Measurements from ENCODE around the gene TVP23A. TPM values are rescaled to one million over a fixed set of nuclear protein-coding genes. Genes with fewer than 3 reads are reported as not detected.
"Not testable (repeated sequence)": the region's sequence is repeated elsewhere in the genome, so short reads cannot be mapped to it uniquely, and the experiment has no call there.

TVP23A gene
- polyA plus RNA-seq, 3 donors, result 2.5 to 5.1 (median 4.2) TPM

DNA sequence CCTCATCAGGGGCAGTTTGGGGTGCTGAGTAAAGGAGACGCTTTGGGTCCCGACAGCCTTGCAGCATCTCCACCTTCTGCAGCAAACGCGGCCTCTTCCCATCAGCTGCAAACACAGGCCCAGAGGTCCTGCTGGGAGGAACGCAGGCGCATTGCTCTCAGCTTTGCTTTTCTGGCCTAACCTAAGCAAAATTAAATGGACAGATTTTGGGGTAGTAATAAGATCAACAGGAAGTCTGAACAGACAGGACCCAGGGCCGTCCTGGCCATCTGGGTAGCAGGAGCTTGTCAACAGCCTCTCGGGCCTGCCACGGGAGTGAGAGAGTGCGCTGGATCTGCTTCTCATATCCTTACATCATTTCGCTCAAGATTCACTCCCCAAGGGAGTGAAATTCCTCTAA, 67.8 kb downstream of the TVP23A start:
- no peak for DNase-seq

DNA sequence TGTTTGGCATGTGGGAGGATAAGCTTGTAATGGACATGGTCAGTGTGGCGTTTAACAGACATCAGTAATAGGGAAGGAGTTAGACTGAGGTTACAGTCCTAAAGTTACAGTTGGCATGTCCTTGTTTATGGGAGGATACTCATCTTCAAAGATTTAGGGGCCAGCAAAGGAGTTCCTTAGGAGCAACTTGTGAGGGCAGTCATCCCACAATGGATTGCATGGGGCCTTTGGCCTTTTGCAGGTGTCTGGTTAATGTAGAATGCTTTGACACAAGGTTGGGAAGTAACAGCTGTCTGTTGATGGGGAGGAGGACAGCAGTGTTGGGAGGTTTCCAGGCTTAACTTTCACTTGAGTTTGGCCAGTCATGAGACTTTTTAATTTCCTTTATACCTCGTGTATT, 72.8 kb downstream of the TVP23A start:
- peak; percentile 92 for DNase-seq

DNA sequence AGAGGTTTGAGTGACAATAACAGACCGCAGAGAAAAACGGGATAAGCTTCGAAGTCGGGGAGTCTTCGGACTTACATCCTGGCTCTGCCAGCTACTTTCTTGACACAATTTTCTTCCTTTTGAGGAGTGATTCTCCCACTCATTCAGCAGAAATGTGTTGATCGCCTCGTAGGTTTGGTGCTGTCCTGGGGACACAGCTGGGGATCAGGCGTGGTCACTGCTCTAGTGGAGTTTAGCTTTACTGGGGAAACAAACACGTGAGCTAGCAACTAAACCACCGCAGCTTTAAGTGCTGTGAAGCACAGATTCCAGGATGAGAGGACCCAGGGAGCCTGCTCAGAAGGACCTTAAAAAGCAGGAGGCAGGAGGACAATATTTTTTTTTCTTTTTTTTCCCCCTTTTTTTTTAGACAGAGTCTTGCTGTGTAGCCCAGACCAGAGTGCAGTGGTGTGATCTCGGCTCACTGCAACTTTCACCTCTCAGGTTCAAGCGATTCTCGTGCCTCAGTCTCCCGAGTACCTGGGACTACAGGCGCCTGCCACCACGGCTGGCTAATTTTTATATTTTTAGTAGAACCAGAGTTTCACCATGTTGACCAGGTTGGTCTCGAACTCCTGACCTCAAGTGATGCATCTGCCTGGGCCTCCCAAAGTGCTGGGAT, 74.1 kb downstream of the TVP23A start:
- DNase-seq, result no peak

DNA sequence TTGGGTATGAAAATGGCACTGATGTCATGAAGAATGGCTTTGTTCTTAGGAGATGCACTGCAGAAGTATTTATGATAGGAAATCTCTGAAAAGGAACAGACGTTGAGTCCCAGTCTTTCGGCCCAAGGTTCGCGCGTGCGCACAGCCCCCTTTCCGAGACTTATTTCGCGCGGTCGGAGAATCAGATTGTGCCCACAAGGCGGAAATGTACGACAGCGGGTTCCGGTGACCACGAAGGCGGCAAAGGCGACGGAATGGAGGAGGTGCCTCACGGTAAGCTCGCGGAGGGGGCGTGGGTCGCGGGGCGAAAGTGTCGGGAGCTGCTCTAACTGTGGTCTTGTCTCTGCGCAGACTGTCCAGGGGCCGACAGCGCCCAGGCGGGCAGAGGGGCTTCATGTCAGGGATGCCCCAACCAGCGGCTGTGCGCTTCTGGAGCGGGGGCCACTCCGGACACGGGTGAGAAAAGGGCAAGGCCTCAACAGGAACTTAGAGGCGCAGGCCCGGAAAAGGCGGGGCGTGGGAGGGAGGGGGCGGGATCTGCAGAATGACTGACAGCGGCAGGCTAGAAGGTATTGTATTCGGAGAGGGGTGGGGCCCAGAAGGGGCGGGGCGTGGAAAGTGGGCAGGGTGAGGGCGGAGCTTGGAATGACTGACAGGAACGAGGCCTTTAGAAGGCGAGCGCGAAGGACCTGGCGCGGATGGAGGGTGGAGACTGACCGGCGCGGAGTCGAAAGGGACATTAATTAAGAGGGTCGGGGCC, 74.8 kb downstream of the TVP23A start, which contains the start of gene NUBP1:
TSS of gene NUBP1 (plus strand) at position 233 of the 760 bp plus-strand sequence. CDS start at position 255, 22 bp downstream.
- DNase-seq, result peak; percentile 98

DNA sequence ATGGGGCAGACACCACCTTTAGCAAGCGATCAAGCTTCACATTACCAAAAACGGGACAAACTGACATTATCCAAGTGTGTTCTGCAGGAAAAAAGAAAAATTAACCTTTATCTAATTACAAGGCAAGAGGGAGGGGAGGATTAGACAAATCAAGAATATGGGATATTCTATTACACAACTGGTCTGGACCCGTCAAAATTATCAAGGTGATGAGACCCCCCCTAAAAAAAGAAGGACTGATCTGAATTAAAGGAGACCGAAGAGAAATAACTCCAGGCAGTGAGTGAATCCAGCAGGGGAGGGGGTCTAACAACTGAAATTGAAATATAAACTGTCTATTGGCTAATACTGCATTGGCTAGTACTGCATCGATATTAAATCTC, 75.4 kb downstream of the TVP23A start:
- DNase-seq, result no peak

DNA sequence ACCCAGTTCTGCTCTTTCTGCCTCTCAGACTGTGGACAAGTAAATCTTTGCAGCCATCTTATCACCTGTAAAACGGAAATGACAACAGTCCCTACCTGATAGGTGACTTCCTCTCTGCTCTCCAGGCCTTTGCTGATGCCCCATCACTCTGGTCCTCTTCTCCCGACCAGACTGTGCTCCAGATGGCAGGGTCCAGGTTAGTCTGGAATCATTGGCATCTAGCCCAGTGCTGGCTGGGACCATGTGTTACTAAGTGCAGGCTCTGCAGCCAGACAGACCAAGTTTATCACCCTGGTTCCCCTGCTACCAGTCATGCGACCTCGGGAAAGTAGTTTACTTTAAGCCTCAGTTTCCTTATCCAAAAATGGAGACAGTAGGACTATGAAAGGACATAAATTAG, 76.8 kb downstream of the TVP23A start:
- no peak for DNase-seq

DNA sequence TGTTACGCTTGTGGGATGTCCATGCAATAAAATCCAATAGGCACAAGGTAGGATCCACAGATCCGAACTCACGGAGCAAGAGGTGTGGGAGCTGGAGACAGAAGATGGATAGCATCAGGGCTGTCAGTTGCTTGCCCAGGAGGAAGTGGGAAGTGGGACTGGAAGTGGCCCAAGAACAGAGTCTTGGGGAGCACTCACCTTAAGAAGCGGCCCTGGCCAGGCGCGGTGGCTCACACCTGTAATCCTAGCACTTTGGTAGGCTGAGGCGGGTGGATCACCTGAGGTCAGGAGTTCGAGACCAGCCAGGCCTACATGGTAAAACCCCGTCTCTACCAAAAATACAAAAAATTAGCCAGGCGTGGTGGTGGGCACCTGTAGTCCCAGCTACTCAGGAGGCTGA, 77.3 kb downstream of the TVP23A start:
- not testable (repeated sequence) for DNase-seq

DNA sequence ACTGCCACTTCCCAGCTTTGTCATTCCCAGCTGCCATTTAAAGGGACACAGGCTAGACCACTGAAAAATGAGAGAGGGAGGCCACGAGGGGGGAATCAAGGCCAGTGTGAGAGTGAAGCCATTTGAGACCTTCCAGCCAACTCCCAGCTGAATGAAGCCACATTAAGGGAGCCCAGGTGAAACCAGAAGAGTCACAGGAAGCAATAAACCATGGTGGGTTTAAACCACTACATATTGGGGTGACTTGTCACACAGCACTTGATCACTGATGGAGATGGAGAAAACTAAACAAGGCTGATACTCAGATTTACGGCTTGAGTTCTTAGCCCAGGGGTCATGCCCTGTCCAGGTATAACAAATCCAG, 77.8 kb downstream of the TVP23A start:
- DNase-seq, result no peak

DNA sequence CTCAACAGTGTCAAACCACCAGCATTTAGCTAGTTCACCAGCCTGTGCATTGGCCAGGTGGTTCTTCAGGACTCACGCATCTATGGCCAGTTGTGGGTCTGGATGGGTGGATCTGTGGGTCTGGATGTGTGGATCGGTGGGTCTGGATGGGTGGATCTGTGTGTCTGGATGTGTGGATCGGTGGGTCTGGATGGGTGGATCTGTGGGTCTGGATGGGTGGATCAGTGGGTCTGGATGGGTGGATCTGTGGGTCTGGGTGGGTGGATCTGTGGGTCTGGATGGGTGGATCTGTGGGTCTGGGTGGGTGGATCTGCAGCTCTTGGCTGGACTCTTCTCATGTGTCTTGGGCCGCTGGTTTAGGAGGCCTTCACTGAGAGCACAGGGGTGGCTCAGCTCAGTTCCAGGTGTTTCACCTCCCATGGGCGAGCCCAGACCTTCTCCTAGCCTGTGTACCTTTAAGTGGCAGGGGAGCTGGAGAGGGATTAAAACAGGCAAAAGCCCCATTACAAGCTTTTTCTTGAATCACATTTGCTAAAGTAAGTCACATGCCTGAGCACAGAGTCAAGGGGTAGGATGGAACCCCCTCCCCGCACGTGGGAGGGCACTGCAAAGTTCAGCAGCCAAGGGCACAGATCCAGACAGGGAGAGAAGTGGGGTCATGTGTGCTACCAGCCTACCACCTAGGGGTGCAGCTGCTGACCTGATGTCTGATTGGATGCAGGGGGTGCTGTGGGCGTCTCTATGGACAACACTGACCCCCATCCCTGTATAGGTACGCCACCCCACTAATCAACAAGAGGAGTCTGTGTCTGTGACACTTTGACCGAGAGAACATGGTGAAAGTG, 78.4 kb downstream of the TVP23A start:
- no peak for DNase-seq

DNA sequence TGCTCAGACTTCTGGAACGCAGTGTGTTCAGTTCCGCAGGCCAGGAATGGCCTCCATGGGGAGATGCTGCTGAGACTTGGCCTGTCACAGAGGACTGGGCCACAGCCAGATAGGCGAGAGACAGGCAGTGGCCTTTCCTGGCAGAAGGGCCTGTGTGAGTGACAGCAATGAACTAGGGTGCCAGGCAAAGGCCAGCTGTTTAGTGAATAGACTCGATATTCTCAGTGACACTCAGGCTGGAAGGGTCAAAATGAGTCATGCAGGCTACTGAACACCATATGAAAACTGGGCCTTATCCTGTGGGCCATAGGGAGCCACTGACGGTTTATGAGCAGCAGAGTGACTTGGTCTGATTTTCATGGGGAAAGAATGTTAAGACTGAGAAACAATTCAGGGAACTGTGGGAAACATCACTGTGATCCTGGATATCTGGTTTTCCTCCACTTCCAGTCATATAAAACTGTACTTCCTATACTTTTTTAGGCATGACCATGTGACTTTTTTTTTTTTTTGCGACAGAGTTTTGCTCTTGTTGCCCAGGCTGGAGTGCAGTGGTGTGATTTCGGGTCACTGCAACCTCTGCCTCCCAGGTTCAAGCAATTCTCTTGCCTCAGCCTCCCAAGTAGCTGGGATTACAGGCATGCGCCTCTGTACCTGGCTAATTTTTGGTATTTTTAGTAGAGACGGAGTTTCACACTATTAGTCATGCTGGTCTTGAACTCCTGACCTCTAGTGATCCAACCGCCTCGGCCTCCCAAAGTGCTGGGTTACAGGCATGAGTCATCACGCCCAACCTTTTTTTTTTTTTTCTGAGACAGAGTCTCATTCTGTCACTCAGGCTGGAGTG, 80.1 kb downstream of the TVP23A start:
- no peak for DNase-seq

DNA sequence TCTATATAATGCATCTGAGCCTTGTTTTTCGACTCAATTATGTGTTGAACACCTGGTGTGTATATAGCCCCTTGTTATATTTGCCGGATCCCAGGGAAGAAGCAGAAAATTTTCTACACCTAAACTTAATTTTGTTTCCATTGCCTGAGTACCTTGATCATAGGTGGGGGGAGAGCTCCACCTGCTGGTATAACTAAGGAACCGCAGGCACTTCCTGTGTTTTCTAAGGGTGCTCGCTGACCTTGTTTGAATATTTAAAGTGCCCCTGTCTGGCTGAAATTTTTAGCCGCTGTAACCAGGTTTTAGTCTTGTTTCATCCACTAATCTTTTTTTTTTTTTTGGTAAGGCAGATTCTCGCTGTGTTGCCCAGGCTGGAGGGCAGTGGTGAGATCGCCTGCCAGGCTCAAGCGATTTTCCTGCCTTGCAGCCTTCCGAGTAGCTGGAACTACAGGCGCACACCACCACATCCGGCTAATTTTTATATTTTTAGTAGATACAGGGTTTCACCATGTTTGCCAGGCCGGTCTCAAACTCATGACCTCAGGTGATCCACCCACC, 81.4 kb downstream of the TVP23A start:
- DNase-seq, result peak; percentile 74

DNA sequence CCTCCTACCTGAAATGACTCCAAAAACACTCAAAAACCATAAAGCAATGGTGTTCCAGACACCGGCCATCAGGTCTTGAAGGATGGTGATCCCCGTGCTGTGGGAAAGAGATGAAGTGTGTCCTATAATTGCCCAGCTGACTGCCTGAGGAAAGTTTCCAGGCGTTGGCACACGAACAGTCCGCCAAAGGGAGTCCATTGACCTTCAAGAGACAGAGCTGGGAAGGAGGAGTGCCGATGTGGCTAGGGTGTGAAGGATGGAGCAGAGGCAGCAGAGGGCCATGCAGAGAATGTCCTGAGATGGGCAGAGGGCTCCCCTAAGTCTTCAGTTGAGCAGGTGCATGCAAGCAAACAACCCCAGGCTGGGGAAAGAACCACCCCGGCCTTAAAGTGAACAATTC, 86.8 kb downstream of the TVP23A start:
- no peak for DNase-seq

DNA sequence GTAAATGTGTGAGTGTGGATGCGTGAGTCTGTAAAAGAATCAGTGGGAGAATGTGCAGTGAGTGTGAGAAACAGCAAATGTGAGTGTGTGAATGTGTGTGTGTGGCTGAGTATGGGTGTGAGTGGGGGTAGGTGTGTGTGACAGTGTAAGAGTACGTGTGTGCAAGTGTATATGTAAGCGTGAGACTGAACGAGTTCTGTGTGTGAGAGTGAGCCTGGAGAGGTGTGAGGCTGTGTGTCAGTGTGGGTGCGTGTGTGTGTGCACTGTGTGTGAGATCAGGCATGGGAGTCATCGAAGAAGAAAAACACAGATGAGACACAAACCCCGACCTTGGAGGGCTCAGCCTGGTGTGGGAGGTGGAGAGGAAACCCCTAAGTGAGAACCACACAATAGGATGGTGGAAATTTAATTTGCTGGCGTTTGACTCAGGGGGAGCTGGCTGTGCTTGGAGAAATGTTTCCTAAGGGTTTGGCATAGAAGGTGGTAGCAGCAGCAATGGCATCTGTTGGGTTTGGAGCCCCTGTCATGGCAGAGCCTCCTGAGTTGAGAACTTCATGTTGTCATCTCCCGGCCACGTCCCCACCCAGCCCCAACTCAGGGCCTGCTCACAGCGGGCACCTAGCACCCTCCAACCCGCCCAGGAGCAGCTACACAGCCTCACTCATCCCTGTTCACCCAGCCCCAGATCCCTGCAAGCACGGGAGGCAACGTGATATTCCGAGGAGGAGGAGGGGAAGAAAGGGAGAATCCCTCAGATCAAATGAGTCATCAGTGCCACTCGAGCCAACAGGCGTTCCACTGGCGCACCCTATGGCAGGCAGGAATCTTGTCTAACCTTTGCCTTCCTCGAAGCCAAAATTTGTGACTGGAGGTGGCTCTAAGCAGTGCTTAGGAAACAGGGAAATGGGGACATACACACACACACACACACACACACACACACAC, 89.2 kb downstream of the TVP23A start:
- DNase-seq, result no peak

DNA sequence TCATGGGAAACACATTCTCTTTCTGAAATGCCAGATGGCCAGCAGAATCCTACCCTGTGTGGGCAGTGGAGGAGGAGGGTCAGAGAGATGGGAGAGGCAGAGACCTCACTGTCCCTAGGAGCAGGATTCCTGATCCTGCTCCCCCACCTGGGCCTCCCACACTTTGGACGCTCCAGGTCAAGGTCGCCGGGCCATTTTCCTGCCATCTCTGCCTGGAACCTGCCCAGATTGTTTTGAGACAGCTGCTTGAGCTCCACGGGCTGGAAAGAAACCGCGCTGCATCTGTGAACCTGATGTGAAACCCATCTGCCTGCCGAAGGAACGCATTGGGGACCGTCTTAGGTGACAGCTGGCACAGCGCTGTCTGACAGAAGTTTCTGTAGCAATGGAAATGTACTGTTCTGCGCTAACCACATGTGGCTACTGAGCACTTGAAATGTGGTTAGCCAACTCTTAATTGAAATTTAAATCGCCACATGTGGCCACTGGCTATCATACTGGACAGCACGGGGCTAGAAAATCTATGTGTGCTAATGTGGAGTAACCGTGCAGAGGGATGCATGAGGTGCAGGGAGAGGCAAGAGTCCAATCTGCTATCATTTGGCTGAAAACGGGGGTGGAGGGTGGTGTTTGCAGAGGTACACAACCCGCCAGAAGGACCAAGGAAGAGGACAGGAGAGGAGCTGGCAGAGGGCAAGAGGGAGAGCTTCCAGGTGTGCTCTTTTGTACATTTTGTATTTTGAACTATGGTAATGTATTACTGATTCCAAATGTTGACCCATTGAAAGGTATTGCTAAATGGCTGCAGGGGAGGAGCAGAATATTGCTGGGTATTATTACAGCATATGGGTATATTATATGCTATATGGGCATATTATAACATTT, 90.3 kb downstream of the TVP23A start:
- DNase-seq, result peak; percentile 54

Other genes with a start within 250 kb of the TVP23A start
- 10 to 100 TPM; 18.1 to 22.7 (median 20.4) TPM for gene EMP2, start 238.2 kb downstream of the TVP23A start, polyA plus RNA-seq (ENCODE audit: insufficient read length in 3 of 3)
- gene TEKT5, start 123.9 kb downstream of the TVP23A start, polyA plus RNA-seq (ENCODE audit: insufficient read length in 3 of 3), result under 1 TPM; 0.21 to 0.68 (median 0.29) TPM
- gene NUBP1, start 75.0 kb downstream of the TVP23A start, polyA plus RNA-seq (ENCODE audit: insufficient read length in 3 of 3), result 10 to 100 TPM; 30.1 to 38.7 (median 37.2) TPM
- gene CIITA, start 58.4 kb upstream of the TVP23A start, polyA plus RNA-seq (ENCODE audit: insufficient read length in 3 of 3), result 1 to 10 TPM; 3.6 to 7.0 (median 6.7) TPM
- gene DEXI, start 123.7 kb upstream of the TVP23A start, polyA plus RNA-seq (ENCODE audit: insufficient read length in 3 of 3), result 10 to 100 TPM; 43.1 to 53.9 (median 48.9) TPM
- gene CLEC16A, start 125.8 kb upstream of the TVP23A start, polyA plus RNA-seq (ENCODE audit: insufficient read length in 3 of 3), result 10 to 100 TPM; 22.5 to 26.3 (median 25.2) TPM